ENCODE results near the gene KLHL7.

GRCh38 chr7:23184709-23185359 is 79.2 kb downstream of the KLHL7 start:
- peak in 1 of 2 donors; percentile 51 for TF ChIP-seq POLR2AphosphoS5 (IDR thresholded peaks at IDR 0.05; ENCODE audit: insufficient read depth in 1 of 2, low read depth in 1 of 2)
- TF ChIP-seq POLR2A (IDR thresholded peaks at IDR 0.05): no peak

All from vagina (tissue), 2 donors.